ENCODE results near the gene BICDL1. TPM values are rescaled to one million over a fixed set of nuclear protein-coding genes. Genes with fewer than 3 reads are reported as not detected.

Gene BICDL1
- total RNA-seq, 1 experiment from 2014 or later = 18.2 TPM

- Histone ChIP-seq H3K4me3 (replicated peaks in 1 of 2; ENCODE audit: low read depth in 1 of 2, low read length in 2 of 2) (no peak overlapping the region), H3K9ac (ENCODE audit: low read length) (no peak overlapping the region), H4K20me1 (ENCODE audit: insufficient read depth) (no peaks in the 10 kb centered on the region), H3K79me2 (ENCODE audit: insufficient read depth, low read length) (no peaks in the 10 kb centered on the region), H3K9me2 (ENCODE audit: insufficient read depth) (no peaks in the 10 kb centered on the region), H3K27me3 (ENCODE audit: insufficient read depth, low read length) (no peaks in the 10 kb centered on the region), H2AFZ (ENCODE audit: low read depth, low read length, poor library complexity, severe bottlenecking) (no peak overlapping the region), H3K36me3 (ENCODE audit: control insufficient read depth in 1 of 2, insufficient read depth in 2 of 2, low read length in 2 of 2) (no peaks in the 10 kb centered on the region), H3K4me1 (ENCODE audit: control insufficient read depth in 1 of 2, insufficient read depth in 2 of 2, low read length in 2 of 2) (no peaks in the 10 kb centered on the region), H3K27ac (ENCODE audit: low read depth, low read length) (no peak overlapping the region), H3K9me3 (ENCODE audit: control insufficient read depth in 1 of 2, insufficient read depth in 1 of 2, low read depth in 1 of 2, low read length in 2 of 2) (no peaks in the 10 kb centered on the region), H3K4me2 (ENCODE audit: low read length) (no peak overlapping the region)
- no TSS peak for BruUV-seq (replicated peaks)
- RAD21 ChIA-PET (ENCODE audit: low non-redundant PET in 1 of 2, low total read pairs in 2 of 2, uncharacterized antibody in 2 of 2, unreplicated experiment in 2 of 2) = no interaction called here
- CTCF ChIA-PET = no interaction called here
- POLR2A ChIA-PET = interaction anchor here (0.6 kb wide), 1 partner anchor 152 kb away, joined by 3 read pairs; the partner anchor contains the start of gene RPLP0
- intact Hi-C loops (cut with micrococcal nuclease) = no loop called here
- no peak for TF ChIP-seq ELF1 (IDR thresholded peaks at IDR 0.05; ENCODE audit: borderline replicate concordance, low read depth)
- TF ChIP-seq POLR2A (IDR thresholded peaks at IDR 0.05; ENCODE audit: borderline replicate concordance, extremely low read depth, insufficient read depth, insufficient read length) = no peak
- TF ChIP-seq POLR2AphosphoS5 (IDR thresholded peaks at IDR 0.05; ENCODE audit: low read depth, low read length) = no peak
- TF ChIP-seq EZH2 (IDR thresholded peaks at IDR 0.05) = no peak
- TF ChIP-seq ZFX (IDR thresholded peaks at IDR 0.05) = no peak
- no peak for TF ChIP-seq YY1 (IDR thresholded peaks at IDR 0.05; ENCODE audit: extremely low read depth, insufficient replicate concordance, low read depth, low read length)
- TF ChIP-seq JUND (IDR thresholded peaks at IDR 0.05) = no peak
- TF ChIP-seq MAX (IDR thresholded peaks at IDR 0.05) = no peak
- no peak for TF ChIP-seq EZH2phosphoT487 (IDR thresholded peaks at IDR 0.05; ENCODE audit: borderline replicate concordance)
- TF ChIP-seq ZNF274 (IDR thresholded peaks at IDR 0.05; ENCODE audit: low read depth, low read length) = no peak
- TF ChIP-seq EGR1 (IDR thresholded peaks at IDR 0.05; ENCODE audit: low read depth) = no peak
- TF ChIP-seq TCF7L2 (IDR thresholded peaks at IDR 0.05; ENCODE audit: borderline replicate concordance, extremely low read depth, insufficient read depth, insufficient read length) = no peak
- TF ChIP-seq SP1 (IDR thresholded peaks at IDR 0.05; ENCODE audit: low read depth) = no peak
- TF ChIP-seq, protein P1, sequence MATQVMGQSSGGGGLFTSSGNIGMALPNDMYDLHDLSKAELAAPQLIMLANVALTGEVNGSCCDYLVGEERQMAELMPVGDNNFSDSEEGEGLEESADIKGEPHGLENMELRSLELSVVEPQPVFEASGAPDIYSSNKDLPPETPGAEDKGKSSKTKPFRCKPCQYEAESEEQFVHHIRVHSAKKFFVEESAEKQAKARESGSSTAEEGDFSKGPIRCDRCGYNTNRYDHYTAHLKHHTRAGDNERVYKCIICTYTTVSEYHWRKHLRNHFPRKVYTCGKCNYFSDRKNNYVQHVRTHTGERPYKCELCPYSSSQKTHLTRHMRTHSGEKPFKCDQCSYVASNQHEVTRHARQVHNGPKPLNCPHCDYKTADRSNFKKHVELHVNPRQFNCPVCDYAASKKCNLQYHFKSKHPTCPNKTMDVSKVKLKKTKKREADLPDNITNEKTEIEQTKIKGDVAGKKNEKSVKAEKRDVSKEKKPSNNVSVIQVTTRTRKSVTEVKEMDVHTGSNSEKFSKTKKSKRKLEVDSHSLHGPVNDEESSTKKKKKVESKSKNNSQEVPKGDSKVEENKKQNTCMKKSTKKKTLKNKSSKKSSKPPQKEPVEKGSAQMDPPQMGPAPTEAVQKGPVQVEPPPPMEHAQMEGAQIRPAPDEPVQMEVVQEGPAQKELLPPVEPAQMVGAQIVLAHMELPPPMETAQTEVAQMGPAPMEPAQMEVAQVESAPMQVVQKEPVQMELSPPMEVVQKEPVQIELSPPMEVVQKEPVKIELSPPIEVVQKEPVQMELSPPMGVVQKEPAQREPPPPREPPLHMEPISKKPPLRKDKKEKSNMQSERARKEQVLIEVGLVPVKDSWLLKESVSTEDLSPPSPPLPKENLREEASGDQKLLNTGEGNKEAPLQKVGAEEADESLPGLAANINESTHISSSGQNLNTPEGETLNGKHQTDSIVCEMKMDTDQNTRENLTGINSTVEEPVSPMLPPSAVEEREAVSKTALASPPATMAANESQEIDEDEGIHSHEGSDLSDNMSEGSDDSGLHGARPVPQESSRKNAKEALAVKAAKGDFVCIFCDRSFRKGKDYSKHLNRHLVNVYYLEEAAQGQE (IDR thresholded peaks at IDR 0.05; ENCODE audit: low read depth) = no peak
- no peak for TF ChIP-seq CTCF (IDR thresholded peaks at IDR 0.05 in 2 of 3, conservative IDR thresholded peaks at IDR 0.05 in 1 of 3; ENCODE audit: borderline replicate concordance in 1 of 3, insufficient read depth in 1 of 3, low read depth in 2 of 3, low read length in 2 of 3)
- no peak for TF ChIP-seq FOSL1 (IDR thresholded peaks at IDR 0.05; ENCODE audit: low read depth)
- DNase-seq (ENCODE audit: low read depth, low spot score) = no peak
- ATAC-seq = no peak
Observed at GRCh38 chr12:120049426-120049825, 60.4 kb downstream of the BICDL1 start.
